GM21526 (cell line): ENCODE data around the gene KREMEN1.

Experiments used
- ATAC-seq: cut with Tn5 transposase; IDR thresholded peaks from one replicate; pipeline ENCODE4 v1.9.1; 2021; ENCODE audit warnings: moderate library complexity; ENCODE audit not compliant: unreplicated experiment, low FRiP score

The KREMEN1 gene

GRCh38 chr22:29175312-29175835, 102.5 kb downstream of the KREMEN1 start:
- no peak for ATAC-seq

GRCh38 chr22:29183971-29184848, 111.4 kb downstream of the KREMEN1 start:
- ATAC-seq, result no peak

- no peak for ATAC-seq
These were observed 112.1 kb downstream of the KREMEN1 start for GRCh38 chr22:29184849-29185490.

GRCh38 chr22:29186302-29186701, 113.5 kb downstream of the KREMEN1 start:
- no peak for ATAC-seq

GRCh38 chr22:29187831-29188230, 115.0 kb downstream of the KREMEN1 start:
- no peak for ATAC-seq

- no peak for ATAC-seq
These were observed 117.2 kb downstream of the KREMEN1 start for GRCh38 chr22:29190051-29190450.

GRCh38 chr22:29190918-29191317, 118.1 kb downstream of the KREMEN1 start:
- no peak for ATAC-seq

DNA sequence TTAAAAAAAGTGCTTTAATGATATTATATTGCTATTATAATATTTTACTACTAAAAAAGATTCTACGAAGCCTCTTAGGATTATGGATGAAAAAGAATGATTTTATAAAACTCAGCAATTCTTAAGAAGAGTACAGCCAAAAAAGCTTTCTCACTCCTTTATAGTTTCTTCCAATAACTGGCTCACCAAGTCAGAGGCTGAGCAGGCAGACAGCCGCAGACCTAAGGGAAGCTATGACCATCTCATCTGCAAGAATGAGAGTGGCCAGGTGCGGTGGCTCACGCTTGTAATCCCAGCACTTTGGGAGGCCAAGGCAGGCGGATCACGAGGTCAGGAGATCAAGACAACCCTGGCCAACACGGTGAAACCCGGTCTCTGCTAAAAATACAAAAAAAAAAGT, 120.2 kb downstream of the KREMEN1 start:
- ATAC-seq, result no peak

DNA sequence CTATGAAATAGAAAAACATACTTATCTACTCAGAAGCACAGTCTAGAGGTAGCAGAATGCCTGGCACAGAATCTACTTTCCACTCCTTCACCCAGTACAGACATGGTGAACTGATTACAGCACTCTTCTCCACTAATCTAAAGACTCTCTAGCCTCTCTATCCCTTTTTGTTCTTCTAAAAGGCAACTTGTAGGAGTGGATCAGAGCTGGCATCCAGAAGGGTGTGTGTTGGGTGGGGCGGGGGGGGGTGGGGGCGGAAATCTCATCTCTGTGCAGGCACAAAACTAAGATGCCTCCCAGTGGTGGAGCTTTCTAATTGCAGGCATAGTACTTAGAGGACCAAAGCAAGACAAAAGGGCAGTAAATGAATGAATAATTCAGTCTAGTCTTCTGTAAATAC, 121.3 kb downstream of the KREMEN1 start:
- ATAC-seq, result no peak

- no peak for ATAC-seq
These were observed 122.5 kb downstream of the KREMEN1 start for GRCh38 chr22:29195118-29195963.

DNA sequence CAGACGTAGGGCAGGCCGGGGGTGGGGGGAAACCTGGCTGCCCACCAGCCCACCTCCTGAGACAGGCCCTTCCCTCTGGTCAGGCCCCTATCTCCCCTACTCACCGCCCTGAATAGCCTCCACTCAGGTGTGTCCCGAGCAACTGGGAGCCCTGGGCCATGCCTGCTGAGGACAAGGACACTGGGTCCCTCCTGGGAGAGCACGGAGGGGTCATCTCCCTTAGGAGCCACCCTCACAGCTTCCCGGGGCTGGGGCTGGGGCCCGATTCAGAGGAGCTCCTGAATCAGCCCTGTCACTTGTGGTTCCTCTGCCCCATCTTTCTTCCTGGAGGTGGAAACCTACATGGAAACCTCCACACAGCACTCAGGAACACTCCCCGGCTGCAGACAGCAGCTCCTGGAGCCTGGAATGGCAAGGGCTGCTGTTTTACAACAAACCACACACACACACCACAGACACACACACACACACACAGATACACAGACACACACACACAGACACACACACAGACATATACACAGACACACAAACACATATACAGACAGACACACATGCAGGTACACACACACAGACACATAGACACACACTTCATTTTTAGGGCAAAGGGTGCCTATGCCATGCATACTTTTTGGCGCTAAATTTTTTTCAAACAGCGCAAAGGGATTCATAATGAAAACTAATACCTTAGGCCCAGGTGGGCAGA, 123.3 kb downstream of the KREMEN1 start:
- no peak for ATAC-seq

GRCh38 chr22:29197096-29197495, 124.3 kb downstream of the KREMEN1 start:
- ATAC-seq, result no peak

DNA sequence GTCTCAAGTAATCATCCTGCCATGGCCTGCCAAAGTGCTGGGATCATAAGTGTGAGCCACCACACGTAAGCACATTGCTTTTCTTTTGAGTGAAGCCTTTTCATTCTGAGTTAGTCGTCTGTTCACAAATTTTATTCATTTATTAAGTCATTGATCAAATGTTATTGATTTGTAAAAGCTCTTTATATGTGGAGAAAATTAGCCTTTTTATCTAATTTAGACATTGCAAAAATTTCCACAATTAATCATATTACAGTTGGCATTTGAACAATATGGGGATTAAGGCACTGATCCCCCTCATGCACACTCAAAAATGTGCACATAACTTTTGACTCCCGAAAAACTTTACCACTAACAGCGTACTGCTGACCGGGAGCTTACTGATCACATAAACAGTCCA, 125.4 kb downstream of the KREMEN1 start:
- no peak for ATAC-seq

- no peak for ATAC-seq
These were observed 127.0 kb downstream of the KREMEN1 start for GRCh38 chr22:29199702-29200400.

DNA sequence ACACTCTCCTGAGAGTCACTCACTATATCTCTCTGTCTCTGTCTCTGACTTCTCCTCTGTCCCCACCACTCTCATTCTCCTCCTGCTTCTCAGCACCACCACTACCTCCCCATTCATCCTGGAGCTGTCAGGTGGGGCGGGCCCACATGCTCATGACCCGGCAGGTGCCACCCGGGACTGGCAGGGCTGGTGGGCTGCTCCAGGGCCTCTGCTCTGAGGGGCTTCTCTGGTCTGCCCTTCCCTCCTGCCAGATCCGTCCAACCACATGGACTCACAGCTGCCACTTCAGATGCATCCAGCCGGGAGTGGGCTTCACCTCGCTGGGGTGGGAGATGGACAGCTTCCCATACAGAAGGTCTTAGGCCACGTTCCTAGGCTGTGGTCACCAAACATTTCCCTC, 128.1 kb downstream of the KREMEN1 start:
- no peak for ATAC-seq

DNA sequence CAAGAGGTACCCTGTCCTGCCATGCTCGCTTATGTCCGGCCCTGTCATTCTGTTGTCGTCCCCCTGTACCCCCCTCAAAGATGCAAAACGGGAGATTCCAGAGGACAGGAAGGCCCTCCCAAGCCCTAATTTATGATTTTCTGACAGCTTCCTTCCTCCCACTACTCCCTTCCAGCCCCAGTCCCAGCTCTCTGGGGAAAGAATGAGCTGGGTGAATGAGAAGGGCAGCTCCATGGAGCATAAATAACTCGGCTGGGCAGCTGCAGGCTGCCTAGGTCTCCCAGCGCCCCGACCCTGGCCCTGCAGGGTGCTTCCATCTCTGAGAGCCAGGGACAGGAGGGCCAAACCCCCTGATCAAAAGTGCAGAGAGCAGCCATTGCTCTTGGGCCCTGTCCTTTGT, 128.9 kb downstream of the KREMEN1 start:
- ATAC-seq, result no peak

GRCh38 chr22:29202212-29203192, 129.7 kb downstream of the KREMEN1 start:
- peak; percentile 68 for ATAC-seq
